B cell (primary cell): Measurements from ENCODE around the gene TRMT2A. TPM values are rescaled to one million over a fixed set of nuclear protein-coding genes. Genes with fewer than 3 reads are reported as not detected.

Experiments used
- ATAC-seq: fragments of 200-7000 bp; cut with Tn5 transposase; one replicate; pipeline ENCODE4 v1.10.0; 2021; ENCODE audit warnings: low read depth, mild to moderate bottlenecking, moderate number of reproducible peaks, moderate library complexity
- CTCF ChIA-PET: fragments of 350-600 bp; sonication (Branson Sonifier 250); formaldehyde crosslinking; loops from one replicate; lab custom pipeline; 2021; ENCODE audit warnings: antibody characterized with exemption, inconsistent platforms; lab: Charles Lee
- POLR2A ChIA-PET: fragments of 350-600 bp; sonication (Branson Sonifier 250); formaldehyde crosslinking; loops from one replicate; lab custom pipeline; 2021; ENCODE audit warnings: antibody characterized with exemption; lab: Charles Lee
- DNase-seq: peaks from one replicate; pipeline ENCODE4 v3.0.0; 2013
- H2AFZ ChIP-seq: 2 replicates; pipeline ENCODE4 v1.6.1; 2012; ENCODE audit warnings: mild to moderate bottlenecking, low read depth, low read length; ENCODE audit not compliant: insufficient read depth, poor library complexity, severe bottlenecking
- H3K27ac ChIP-seq, 2 donors: 1 replicate in 1 of 2; 2 replicates in 1 of 2; pipeline ENCODE4 v1.5.1; 2012 to 2013; ENCODE audit warnings: low read length in 2 of 2, mild to moderate bottlenecking in 2 of 2, moderate library complexity in 1 of 2
- H3K27me3 ChIP-seq, 4 experiments: fragments of 200-600 bp in 1 of 4; sonication (generic) in 1 of 4; replicated peaks in 1 of 4; 1 replicate in 2 of 4; 2 replicates in 2 of 4; pipeline versions ENCODE4 v1.6.1 to v1.7.0; 2013 to 2016; ENCODE audit warnings: low read length in 3 of 4, mild to moderate bottlenecking in 2 of 4, mixed read lengths in 1 of 4, moderate library complexity in 1 of 4; ENCODE audit not compliant: insufficient read depth in 4 of 4, control insufficient read depth in 3 of 4; ENCODE audit errors: control extremely low read depth in 1 of 4
- H3K36me3 ChIP-seq, 2 experiments: replicated peaks in 1 of 2; 1 replicate in 1 of 2; 2 replicates in 1 of 2; pipeline versions ENCODE4 v1.6.1 to v1.7.1; 2013; ENCODE audit warnings: low read length in 1 of 2; ENCODE audit not compliant: insufficient read depth in 2 of 2, control insufficient read depth in 1 of 2; ENCODE audit errors: control extremely low read depth in 1 of 2, extremely low read depth in 1 of 2
- H3K4me1 ChIP-seq, 2 donors: fragments of 200-600 bp in 1 of 2; sonication (generic) in 1 of 2; 1 replicate in 1 of 2; 2 replicates in 1 of 2; pipeline versions ENCODE4 v1.5.1 to v1.6.1; 2013 to 2017; ENCODE audit warnings: low read length in 2 of 2; ENCODE audit not compliant: control insufficient read depth in 2 of 2, insufficient read depth in 2 of 2
- H3K4me2 ChIP-seq: replicated peaks from 2 replicates; pipeline ENCODE3; 2012; ENCODE audit warnings: mild to moderate bottlenecking, low read depth, low read length; ENCODE audit not compliant: poor library complexity, severe bottlenecking
- H3K4me3 ChIP-seq, 5 experiments: fragments of 200-600 bp in 1 of 5; sonication (generic) in 1 of 5; 1 replicate in 3 of 5; 2 replicates in 2 of 5; pipeline versions ENCODE4 v1.5.1 to v1.7.0; 2011 to 2016; ENCODE audit warnings: low read length in 4 of 5, mild to moderate bottlenecking in 4 of 5, low read depth in 2 of 5, control low read depth in 1 of 5, moderate library complexity in 1 of 5; ENCODE audit not compliant: insufficient read depth in 1 of 5; ENCODE audit errors: control extremely low read depth in 1 of 5, extremely low read depth in 1 of 5
- H3K79me2 ChIP-seq: fragments of 200-600 bp; sonication (generic); one replicate; pipeline ENCODE4 v1.6.0; 2016; ENCODE audit warnings: low read length; ENCODE audit not compliant: control insufficient read depth, insufficient read depth
- H3K9ac ChIP-seq: fragments of 200-600 bp; sonication (generic); 2 replicates; pipeline ENCODE4 v1.6.1; 2017; ENCODE audit warnings: mild to moderate bottlenecking, low read length, moderate library complexity
- H3K9me3 ChIP-seq, 3 donors: one replicate each; pipeline versions ENCODE4 v1.6.1 to v1.7.1; 2013; ENCODE audit warnings: low read length in 2 of 3; ENCODE audit not compliant: control insufficient read depth in 2 of 3, insufficient read depth in 1 of 3; ENCODE audit errors: control extremely low read depth in 1 of 3
- H4K20me1 ChIP-seq: 2 replicates; pipeline ENCODE4 v1.6.0; 2012; ENCODE audit warnings: mild to moderate bottlenecking, low read length; ENCODE audit not compliant: insufficient read depth, control insufficient read depth, poor library complexity, severe bottlenecking
- H3K27ac Mint-ChIP-seq: one replicate; pipeline ENCODE4 v1.8.0; 2021; ENCODE audit warnings: mixed read lengths
- H3K27me3 Mint-ChIP-seq: one replicate; pipeline ENCODE4 v1.8.0; 2021; ENCODE audit warnings: mixed read lengths
- H3K4me1 Mint-ChIP-seq: one replicate; pipeline ENCODE4 v1.8.0; 2021; ENCODE audit warnings: mixed read lengths
- H3K4me3 Mint-ChIP-seq: one replicate; pipeline ENCODE4 v1.8.0; 2021; ENCODE audit warnings: mixed read lengths
- H3K9me3 Mint-ChIP-seq: one replicate; pipeline ENCODE4 v1.8.0; 2022; ENCODE audit warnings: mixed read lengths; ENCODE audit not compliant: insufficient read depth
- EZH2 ChIP-seq: IDR thresholded peaks from 2 replicates; pipeline ENCODE4 v1.6.1; 2012; ENCODE audit warnings: borderline replicate concordance, low read depth, mild to moderate bottlenecking, moderate library complexity, low read length; ENCODE audit not compliant: insufficient read depth, poor library complexity, severe bottlenecking
- WGBS: methylation state at CpG from one replicate; pipeline ENCODE4 v1.1.5; 2013; ENCODE audit warnings: missing lambda C conversion rate; ENCODE audit not compliant: insufficient coverage; 5-methylcytosine and 5-hydroxymethylcytosine counted together
- intact Hi-C: fragments of 100-400 bp; cut with micrococcal nuclease; formaldehyde crosslinking; loops from one replicate; pipeline ENCODE4 v1.10.0; 2022
- polyA plus RNA-seq: library from polyadenylated mRNA; depleted of rRNA; stranded (reverse); fragments of >200 nt; gene quantifications from 2 replicates; pipeline ENCODE4 v1.2.3, GENCODE V29; 2012
- total RNA-seq, 2 donors: library from RNA; stranded (reverse); fragments of 120-200 nt in 1 of 2; gene quantifications; 1 replicate in 1 of 2; 2 replicates in 1 of 2; pipeline versions ENCODE4 v1.2.3 to v1.2.4, GENCODE V29; 2013 to 2022
- TF ChIP-seq, protein P1 (sequence below): fragments of 200-600 bp; IDR thresholded peaks from one replicate; pipeline ENCODE4 v1.8.0; 2022; ENCODE audit warnings: antibody characterized with exemption, mild to moderate bottlenecking

The TRMT2A gene
- total and polyA plus RNA-seq, 2 donors (not counting 1 experiment from before 2014, with no cell fraction given) = 95.7 to 144 TPM

DNA sequence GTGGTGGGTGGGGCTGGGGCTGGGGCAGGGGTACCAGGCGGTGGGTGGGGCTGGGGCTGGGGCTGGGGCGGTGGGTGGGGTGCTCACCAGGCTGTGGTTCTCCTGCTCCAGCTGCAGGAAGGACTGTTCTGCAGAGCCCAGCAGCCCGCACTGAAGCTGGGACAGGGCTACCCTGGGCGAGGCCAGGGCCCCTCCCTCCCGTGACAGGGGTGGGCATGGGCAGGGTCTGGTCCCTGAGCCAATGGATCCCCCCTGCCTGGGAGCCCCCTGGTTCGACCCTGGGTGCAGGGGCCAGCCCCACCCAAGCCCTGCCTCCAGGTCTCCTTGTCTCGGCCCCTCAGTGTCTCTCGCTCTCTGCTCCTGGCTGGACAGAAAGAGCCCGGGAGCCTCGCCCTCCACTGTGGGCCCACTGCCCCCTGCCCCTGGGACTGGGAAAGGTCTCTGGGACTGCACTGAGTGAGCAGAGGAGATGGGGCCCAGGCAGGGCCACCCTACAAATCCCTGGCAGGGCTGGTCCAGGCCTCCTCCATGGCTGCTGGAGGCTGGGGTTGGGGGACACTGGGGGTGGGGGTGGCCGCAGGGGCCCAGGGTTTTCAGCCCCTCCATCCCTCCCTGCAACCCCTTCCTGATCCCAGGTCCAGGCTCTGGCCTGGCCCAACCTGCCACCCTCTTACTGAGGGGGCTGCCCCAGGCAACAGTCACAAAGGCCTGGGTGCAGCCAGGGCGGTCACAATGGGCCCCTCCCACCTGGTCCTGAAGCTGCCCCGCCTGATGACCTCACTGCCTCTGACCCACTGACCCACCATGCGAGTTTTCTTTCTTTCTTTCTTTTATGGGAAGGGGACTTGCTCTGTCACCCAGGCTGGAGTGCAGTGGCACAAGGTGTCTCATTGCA, 33.6 kb upstream of the TRMT2A start, which contains the start of gene CCDC188:
Gene CCDC188 (minus strand): TSS at position 675 of the 895 bp plus-strand sequence. CDS start 69 bp downstream, at position 606.
- intact Hi-C loops = no loop called here
- WGBS = 66% methylated on average over 10 of the region's 14 CpGs
- ATAC-seq = no peak

More for the DNA sequence above, 33.6 kb upstream of the TRMT2A start, which contains the start of gene CCDC188:
- ChIA-PET POLR2A (no interaction called here), CTCF (interaction anchor here (1.0 kb wide), 1 partner anchor 420 kb away, joined by 5 read pairs; no protein-coding TSS in a partner anchor)
- DNase-seq = no peak
- Mint-ChIP-seq H3K9me3 (no peaks in the 10 kb centered on the region), H3K27ac (no peak within 1 kb of the TSS), H3K4me3 (no peak within 1 kb of the TSS), H3K4me1 (peaks cover 4% of the 10 kb centered on the region), H3K27me3 (no peaks in the 10 kb centered on the region)
- no peak for TF ChIP-seq EZH2
- TF ChIP-seq, protein P1, sequence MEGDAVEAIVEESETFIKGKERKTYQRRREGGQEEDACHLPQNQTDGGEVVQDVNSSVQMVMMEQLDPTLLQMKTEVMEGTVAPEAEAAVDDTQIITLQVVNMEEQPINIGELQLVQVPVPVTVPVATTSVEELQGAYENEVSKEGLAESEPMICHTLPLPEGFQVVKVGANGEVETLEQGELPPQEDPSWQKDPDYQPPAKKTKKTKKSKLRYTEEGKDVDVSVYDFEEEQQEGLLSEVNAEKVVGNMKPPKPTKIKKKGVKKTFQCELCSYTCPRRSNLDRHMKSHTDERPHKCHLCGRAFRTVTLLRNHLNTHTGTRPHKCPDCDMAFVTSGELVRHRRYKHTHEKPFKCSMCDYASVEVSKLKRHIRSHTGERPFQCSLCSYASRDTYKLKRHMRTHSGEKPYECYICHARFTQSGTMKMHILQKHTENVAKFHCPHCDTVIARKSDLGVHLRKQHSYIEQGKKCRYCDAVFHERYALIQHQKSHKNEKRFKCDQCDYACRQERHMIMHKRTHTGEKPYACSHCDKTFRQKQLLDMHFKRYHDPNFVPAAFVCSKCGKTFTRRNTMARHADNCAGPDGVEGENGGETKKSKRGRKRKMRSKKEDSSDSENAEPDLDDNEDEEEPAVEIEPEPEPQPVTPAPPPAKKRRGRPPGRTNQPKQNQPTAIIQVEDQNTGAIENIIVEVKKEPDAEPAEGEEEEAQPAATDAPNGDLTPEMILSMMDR = no peak
- Histone ChIP-seq H3K4me2 (no peak within 1 kb of the TSS), H3K9me3 (no peaks in the 10 kb centered on the region), H3K36me3 (no peaks in the 10 kb centered on the region), H2AFZ (no peak within 1 kb of the TSS), H3K9ac (no peak within 1 kb of the TSS), H3K4me3 (no peak within 1 kb of the TSS), H3K27ac (no peak within 1 kb of the TSS), H3K27me3 (peaks cover 0 to 9% (median 1%) of the 10 kb centered on the region in 4 experiments), H4K20me1 (no peaks in the 10 kb centered on the region), H3K79me2 (no peaks in the 10 kb centered on the region), H3K4me1 (peaks cover 0 to 3% of the 10 kb centered on the region in 2 donors)
